Measurements from ENCODE around the gene CCDC39. TPM values are rescaled to one million over a fixed set of nuclear protein-coding genes. Genes with fewer than 3 reads are reported as not detected.

CCDC39 gene
- total RNA-seq, 1 donor from 2014 or later, result not detected

GRCh38 chr3:180657094-180657493 lies 22.2 kb downstream of the CCDC39 start:
- Mint-ChIP-seq H3K36me3 (ENCODE audit: unreplicated experiment) (no peaks in the 10 kb centered on the region), H3K4me3 (ENCODE audit: unreplicated experiment) (no peak overlapping the region), H3K27ac (ENCODE audit: unreplicated experiment) (no peak overlapping the region)

GRCh38 chr3:180656406-180656805 lies 22.9 kb downstream of the CCDC39 start:
- H3K4me3 Mint-ChIP-seq (ENCODE audit: unreplicated experiment), result no peak overlapping the region
- TF ChIP-seq CTCF (IDR thresholded peaks at IDR 0.05; ENCODE audit: partially characterized antibody, unreplicated experiment), result no peak
- no peaks in the 10 kb centered on the region for H3K9me3 Mint-ChIP-seq (ENCODE audit: unreplicated experiment)
- no peaks in the 10 kb centered on the region for H3K36me3 Mint-ChIP-seq (ENCODE audit: unreplicated experiment)
- H3K4me1 Mint-ChIP-seq (ENCODE audit: low read depth, unreplicated experiment), result no peaks in the 10 kb centered on the region
- DNase-seq, result no peak
- H3K27me3 Mint-ChIP-seq (ENCODE audit: unreplicated experiment), result no peaks in the 10 kb centered on the region
- no peak overlapping the region for H3K27ac Mint-ChIP-seq (ENCODE audit: unreplicated experiment)

More at GRCh38 chr3:180657094-180657493, 22.2 kb downstream of the CCDC39 start:
- Mint-ChIP-seq H3K4me1 (ENCODE audit: low read depth, unreplicated experiment) (no peaks in the 10 kb centered on the region), H3K27me3 (ENCODE audit: unreplicated experiment) (no peaks in the 10 kb centered on the region), H3K9me3 (ENCODE audit: unreplicated experiment) (no peaks in the 10 kb centered on the region)
- no peak for DNase-seq
- no peak for TF ChIP-seq CTCF (IDR thresholded peaks at IDR 0.05; ENCODE audit: partially characterized antibody, unreplicated experiment)

- DNase-seq, result no peak
- Mint-ChIP-seq H3K9me3 (ENCODE audit: unreplicated experiment) (no peaks in the 10 kb centered on the region), H3K36me3 (ENCODE audit: unreplicated experiment) (no peaks in the 10 kb centered on the region), H3K4me1 (ENCODE audit: low read depth, unreplicated experiment) (no peaks in the 10 kb centered on the region), H3K27ac (ENCODE audit: unreplicated experiment) (no peak overlapping the region), H3K4me3 (ENCODE audit: unreplicated experiment) (no peak overlapping the region), H3K27me3 (ENCODE audit: unreplicated experiment) (no peaks in the 10 kb centered on the region)
- peak; percentile 67 for TF ChIP-seq CTCF (IDR thresholded peaks at IDR 0.05; ENCODE audit: partially characterized antibody, unreplicated experiment)
Observed at GRCh38 chr3:180646187-180646790, 33.0 kb downstream of the CCDC39 start.

- TF ChIP-seq CTCF (IDR thresholded peaks at IDR 0.05; ENCODE audit: partially characterized antibody, unreplicated experiment), result no peak
- H3K9me3 Mint-ChIP-seq (ENCODE audit: unreplicated experiment), result no peaks in the 10 kb centered on the region
- H3K4me3 Mint-ChIP-seq (ENCODE audit: unreplicated experiment), result no peak overlapping the region
- H3K27ac Mint-ChIP-seq (ENCODE audit: unreplicated experiment), result no peak overlapping the region
- H3K27me3 Mint-ChIP-seq (ENCODE audit: unreplicated experiment), result no peaks in the 10 kb centered on the region
- no peak for DNase-seq
- no peaks in the 10 kb centered on the region for H3K4me1 Mint-ChIP-seq (ENCODE audit: low read depth, unreplicated experiment)
- H3K36me3 Mint-ChIP-seq (ENCODE audit: unreplicated experiment), result no peaks in the 10 kb centered on the region
Observed at GRCh38 chr3:180640987-180641386, 38.3 kb downstream of the CCDC39 start.

- no peak overlapping the region for H3K27ac Mint-ChIP-seq (ENCODE audit: unreplicated experiment)
- H3K4me3 Mint-ChIP-seq (ENCODE audit: unreplicated experiment), result no peak overlapping the region
Observed at GRCh38 chr3:180633722-180634121, 45.6 kb downstream of the CCDC39 start.

More at GRCh38 chr3:180633722-180634121, 45.6 kb downstream of the CCDC39 start:
- no peaks in the 10 kb centered on the region for H3K36me3 Mint-ChIP-seq (ENCODE audit: unreplicated experiment)
- no peak for DNase-seq
- TF ChIP-seq CTCF (IDR thresholded peaks at IDR 0.05; ENCODE audit: partially characterized antibody, unreplicated experiment), result no peak
- peaks cover 3% of the 10 kb centered on the region for H3K27me3 Mint-ChIP-seq (ENCODE audit: unreplicated experiment)
- H3K9me3 Mint-ChIP-seq (ENCODE audit: unreplicated experiment), result no peaks in the 10 kb centered on the region
- no peaks in the 10 kb centered on the region for H3K4me1 Mint-ChIP-seq (ENCODE audit: low read depth, unreplicated experiment)
